HG02938 (cell line): ENCODE data around the gene EFNA3.
A peak's percentile ranks its signal among the peaks of the same experiment; 100 is the strongest.

Experiments used
- ATAC-seq: cut with Tn5 transposase; IDR thresholded peaks from one replicate; pipeline ENCODE4 v1.9.1; 2021; ENCODE audit warnings: mild to moderate bottlenecking, moderate library complexity; ENCODE audit not compliant: unreplicated experiment

EFNA3 gene

GRCh38 chr1:155048449-155049334 is 29.9 kb upstream of the EFNA3 start:
- ATAC-seq, result no peak

GRCh38 chr1:155049651-155050559 is 28.7 kb upstream of the EFNA3 start:
- ATAC-seq, result peak; percentile 4

GRCh38 chr1:155050560-155051341 is 27.9 kb upstream of the EFNA3 start, which contains the start of gene ADAM15:
ADAM15 (plus strand) TSS chr1:155051316; CDS start chr1:155051387, 71 bp downstream.
- ATAC-seq, result peak; percentile 44

GRCh38 chr1:155051342-155051776 is 27.3 kb upstream of the EFNA3 start:
- ATAC-seq, result peak; percentile 17

- no peak for ATAC-seq
Observed at GRCh38 chr1:155051777-155052398, 26.7 kb upstream of the EFNA3 start.

- ATAC-seq, result no peak
Observed at GRCh38 chr1:155052439-155053395, 25.9 kb upstream of the EFNA3 start.

GRCh38 chr1:155053531-155054105 is 25.0 kb upstream of the EFNA3 start:
- ATAC-seq, result no peak

- no peak for ATAC-seq
Observed at GRCh38 chr1:155057104-155057503, 21.5 kb upstream of the EFNA3 start.

GRCh38 chr1:155057788-155058211 is 20.8 kb upstream of the EFNA3 start:
- no peak for ATAC-seq

GRCh38 chr1:155060736-155061135 is 17.9 kb upstream of the EFNA3 start:
- no peak for ATAC-seq

GRCh38 chr1:155061381-155062150 is 17.1 kb upstream of the EFNA3 start:
- no peak for ATAC-seq

- ATAC-seq, result no peak
Observed at GRCh38 chr1:155062151-155062686, 16.4 kb upstream of the EFNA3 start.

GRCh38 chr1:155062702-155063411 is 15.8 kb upstream of the EFNA3 start:
- ATAC-seq, result no peak

GRCh38 chr1:155063550-155064110 is 15.0 kb upstream of the EFNA3 start, which contains the start of gene EFNA4:
EFNA4 (plus strand) TSS chr1:155063740; CDS start chr1:155063824, 84 bp downstream.
- ATAC-seq, result peak; percentile 69

- no peak for ATAC-seq
Observed at GRCh38 chr1:155064111-155064831, 14.4 kb upstream of the EFNA3 start.

GRCh38 chr1:155064832-155065429 is 13.7 kb upstream of the EFNA3 start:
- ATAC-seq, result no peak
